ENCODE results near the gene TYW5.

DNA sequence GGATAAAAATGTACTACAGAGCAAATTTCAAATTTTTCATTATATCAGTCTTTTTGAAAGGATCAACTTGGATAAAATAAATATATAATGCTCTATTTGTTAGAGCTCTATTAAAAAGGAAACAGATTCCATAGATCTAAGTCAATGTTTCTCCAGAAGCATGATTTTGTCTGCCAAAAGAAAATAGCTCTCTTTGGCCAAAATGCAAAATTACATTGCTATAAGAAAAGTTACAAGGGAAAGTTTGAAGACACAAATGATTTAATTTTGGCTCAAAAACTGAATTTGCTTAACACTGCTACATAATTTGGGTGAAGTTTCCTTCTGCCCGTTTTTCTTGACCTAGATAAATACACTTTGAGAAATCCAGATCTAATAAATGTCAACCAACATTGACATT lies 28.5 kb downstream of the TYW5 start:
- TF ChIP-seq, protein P1, sequence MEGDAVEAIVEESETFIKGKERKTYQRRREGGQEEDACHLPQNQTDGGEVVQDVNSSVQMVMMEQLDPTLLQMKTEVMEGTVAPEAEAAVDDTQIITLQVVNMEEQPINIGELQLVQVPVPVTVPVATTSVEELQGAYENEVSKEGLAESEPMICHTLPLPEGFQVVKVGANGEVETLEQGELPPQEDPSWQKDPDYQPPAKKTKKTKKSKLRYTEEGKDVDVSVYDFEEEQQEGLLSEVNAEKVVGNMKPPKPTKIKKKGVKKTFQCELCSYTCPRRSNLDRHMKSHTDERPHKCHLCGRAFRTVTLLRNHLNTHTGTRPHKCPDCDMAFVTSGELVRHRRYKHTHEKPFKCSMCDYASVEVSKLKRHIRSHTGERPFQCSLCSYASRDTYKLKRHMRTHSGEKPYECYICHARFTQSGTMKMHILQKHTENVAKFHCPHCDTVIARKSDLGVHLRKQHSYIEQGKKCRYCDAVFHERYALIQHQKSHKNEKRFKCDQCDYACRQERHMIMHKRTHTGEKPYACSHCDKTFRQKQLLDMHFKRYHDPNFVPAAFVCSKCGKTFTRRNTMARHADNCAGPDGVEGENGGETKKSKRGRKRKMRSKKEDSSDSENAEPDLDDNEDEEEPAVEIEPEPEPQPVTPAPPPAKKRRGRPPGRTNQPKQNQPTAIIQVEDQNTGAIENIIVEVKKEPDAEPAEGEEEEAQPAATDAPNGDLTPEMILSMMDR (IDR thresholded peaks at IDR 0.05; ENCODE audit: poor library complexity), result no peak
- no peak for TF ChIP-seq EZH2phosphoT487 (IDR thresholded peaks at IDR 0.05; ENCODE audit: low read depth, severe bottlenecking, unreplicated experiment)
